ENCODE measurements around the gene SNURF.
"Not testable (repeated sequence)": the region's sequence is repeated elsewhere in the genome, so short reads cannot be mapped to it uniquely, and the experiment has no call there.

SNURF gene

GRCh38 chr15:24933716-24934115, 21.1 kb upstream of the SNURF start:
- no peak overlapping the region for H3K4me2 ChIP-seq (ENCODE audit: low read depth, low read length, poor library complexity, severe bottlenecking)
- no peak overlapping the region for H3K4me3 ChIP-seq (ENCODE audit: insufficient read depth, low read length, poor library complexity, severe bottlenecking)
- H3K27ac ChIP-seq (ENCODE audit: low read depth, low read length): no peak overlapping the region
- no peaks in the 10 kb centered on the region for H3K9me2 ChIP-seq (replicated peaks; ENCODE audit: insufficient read depth, low read length)
- no peaks in the 10 kb centered on the region for H3K36me3 ChIP-seq (ENCODE audit: low read length)
- H3K79me2 ChIP-seq (ENCODE audit: insufficient read depth, low read length): no peaks in the 10 kb centered on the region
- no peaks in the 10 kb centered on the region for H3K9me3 ChIP-seq (ENCODE audit: insufficient read depth, low read length)
- no peaks in the 10 kb centered on the region for H3K27me3 ChIP-seq (ENCODE audit: low read length)
- H4K20me1 ChIP-seq (ENCODE audit: low read depth, low read length): no peaks in the 10 kb centered on the region
- H3F3A ChIP-seq (ENCODE audit: insufficient read depth): no peaks in the 10 kb centered on the region
- H3K9ac ChIP-seq (ENCODE audit: low read length): no peak overlapping the region
- no peak for TF ChIP-seq CTCF (IDR thresholded peaks at IDR 0.05; ENCODE audit: insufficient read depth, low read length, poor library complexity, severe bottlenecking)
- TF ChIP-seq EZH2phosphoT487 (conservative IDR thresholded peaks at IDR 0.05; ENCODE audit: low read length): no peak
- H2AFZ ChIP-seq (ENCODE audit: low read depth, low read length, severe bottlenecking): no peak overlapping the region

- H3K79me2 ChIP-seq (ENCODE audit: insufficient read depth, low read length); H3K9me3 ChIP-seq (ENCODE audit: insufficient read depth, low read length); H3K27me3 ChIP-seq (ENCODE audit: low read length); H4K20me1 ChIP-seq (ENCODE audit: low read depth, low read length); H3K27ac ChIP-seq (ENCODE audit: low read depth, low read length); H3K4me3 ChIP-seq (ENCODE audit: insufficient read depth, low read length, poor library complexity, severe bottlenecking); H3K9me2 ChIP-seq (replicated peaks; ENCODE audit: insufficient read depth, low read length); H3K36me3 ChIP-seq (ENCODE audit: low read length); H2AFZ ChIP-seq (ENCODE audit: low read depth, low read length, severe bottlenecking); H3F3A ChIP-seq (ENCODE audit: insufficient read depth); H3K9ac ChIP-seq (ENCODE audit: low read length); H3K4me2 ChIP-seq (ENCODE audit: low read depth, low read length, poor library complexity, severe bottlenecking): not testable (repeated sequence)
Measured at GRCh38 chr15:24938224-24938623, 16.6 kb upstream of the SNURF start.

DNA sequence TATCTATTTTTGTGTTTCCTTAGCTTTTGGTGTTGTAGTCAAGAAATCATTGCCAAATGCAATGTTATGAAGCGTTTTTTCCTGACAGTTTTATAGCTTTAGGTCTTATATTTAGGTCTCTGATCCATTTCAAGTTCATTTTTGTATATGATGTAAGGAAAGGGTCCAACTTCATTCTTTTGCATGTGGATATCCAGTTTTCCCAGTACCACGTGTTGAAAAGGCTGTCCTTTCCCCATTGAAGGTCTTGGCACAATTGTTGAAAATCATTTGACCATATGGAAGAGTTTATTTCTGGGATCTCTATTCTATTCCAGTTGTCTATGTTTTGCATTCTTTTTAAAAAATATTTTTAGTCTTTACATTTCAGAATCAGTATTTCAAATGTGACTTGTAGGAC, 14.6 kb upstream of the SNURF start:
- Histone ChIP-seq H3F3A (ENCODE audit: insufficient read depth) (no peaks in the 10 kb centered on the region), H3K4me3 (ENCODE audit: insufficient read depth, low read length, poor library complexity, severe bottlenecking) (no peak overlapping the region), H3K27ac (ENCODE audit: low read depth, low read length) (no peak overlapping the region), H3K9me3 (ENCODE audit: insufficient read depth, low read length) (no peaks in the 10 kb centered on the region), H3K9ac (ENCODE audit: low read length) (no peak overlapping the region), H3K27me3 (ENCODE audit: low read length) (no peaks in the 10 kb centered on the region), H3K36me3 (ENCODE audit: low read length) (no peaks in the 10 kb centered on the region), H3K4me2 (ENCODE audit: low read depth, low read length, poor library complexity, severe bottlenecking) (no peak overlapping the region), H3K9me2 (replicated peaks; ENCODE audit: insufficient read depth, low read length) (no peaks in the 10 kb centered on the region), H2AFZ (ENCODE audit: low read depth, low read length, severe bottlenecking) (no peak overlapping the region), H3K79me2 (ENCODE audit: insufficient read depth, low read length) (no peaks in the 10 kb centered on the region), H4K20me1 (ENCODE audit: low read depth, low read length) (no peaks in the 10 kb centered on the region)
- TF ChIP-seq EZH2phosphoT487 (conservative IDR thresholded peaks at IDR 0.05; ENCODE audit: low read length) (no peak), CTCF (IDR thresholded peaks at IDR 0.05; ENCODE audit: insufficient read depth, low read length, poor library complexity, severe bottlenecking) (no peak)

GRCh38 chr15:24943361-24943760, 11.4 kb upstream of the SNURF start:
- no peak overlapping the region for H2AFZ ChIP-seq (ENCODE audit: low read depth, low read length, severe bottlenecking)
- H4K20me1 ChIP-seq (ENCODE audit: low read depth, low read length): no peaks in the 10 kb centered on the region
- H3K9ac ChIP-seq (ENCODE audit: low read length): no peak overlapping the region
- H3K9me3 ChIP-seq (ENCODE audit: insufficient read depth, low read length): no peaks in the 10 kb centered on the region
- H3K9me2 ChIP-seq (replicated peaks; ENCODE audit: insufficient read depth, low read length): no peaks in the 10 kb centered on the region
- no peak for TF ChIP-seq CTCF (IDR thresholded peaks at IDR 0.05; ENCODE audit: insufficient read depth, low read length, poor library complexity, severe bottlenecking)
- TF ChIP-seq EZH2phosphoT487 (conservative IDR thresholded peaks at IDR 0.05; ENCODE audit: low read length): no peak
- H3F3A ChIP-seq (ENCODE audit: insufficient read depth): no peaks in the 10 kb centered on the region
- no peaks in the 10 kb centered on the region for H3K36me3 ChIP-seq (ENCODE audit: low read length)
- H3K4me2 ChIP-seq (ENCODE audit: low read depth, low read length, poor library complexity, severe bottlenecking): no peak overlapping the region
- H3K27ac ChIP-seq (ENCODE audit: low read depth, low read length): no peak overlapping the region
- no peak overlapping the region for H3K4me3 ChIP-seq (ENCODE audit: insufficient read depth, low read length, poor library complexity, severe bottlenecking)
- no peaks in the 10 kb centered on the region for H3K79me2 ChIP-seq (ENCODE audit: insufficient read depth, low read length)
- H3K27me3 ChIP-seq (ENCODE audit: low read length): no peaks in the 10 kb centered on the region
